HepG2 (cell line): ENCODE data around the gene DUSP16. TPM values are rescaled to one million over a fixed set of nuclear protein-coding genes. Genes with fewer than 3 reads are reported as not detected.

ENCODE experiments used
- ADNP ChIP-seq: sonication (generic); formaldehyde crosslinking; IDR thresholded peaks from 2 replicates; pipeline ENCODE4 v1.4.0; 2020; ENCODE audit warnings: missing genetic modification reagents
- BORCS8-MEF2B ChIP-seq: sonication (generic); formaldehyde crosslinking; IDR thresholded peaks from 2 replicates; pipeline ENCODE4 v1.8.0; 2022; ENCODE audit warnings: mild to moderate bottlenecking, missing genetic modification reagents
- DR1 ChIP-seq: sonication (generic); formaldehyde crosslinking; IDR thresholded peaks from 2 replicates; pipeline ENCODE4 v1.8.0; 2021; ENCODE audit warnings: mild to moderate bottlenecking, missing genetic modification reagents, inconsistent platforms
- GATAD2A ChIP-seq: IDR thresholded peaks from 2 replicates; pipeline ENCODE4 v1.6.1; 2016
- HIVEP1 ChIP-seq: sonication (generic); formaldehyde crosslinking; IDR thresholded peaks from 2 replicates; pipeline ENCODE4 v1.4.0; 2020; ENCODE audit warnings: mild to moderate bottlenecking, missing genetic modification reagents
- HNF4A ChIP-seq: sonication (generic); formaldehyde crosslinking; IDR thresholded peaks from 2 replicates; pipeline ENCODE4 v1.4.0; 2020; ENCODE audit warnings: missing genetic modification reagents
- MAFK ChIP-seq, 2 experiments: IDR thresholded peaks in 1 of 2; conservative IDR thresholded peaks in 1 of 2; 2 replicates each; pipeline ENCODE4 v1.6.1; 2011; ENCODE audit warnings: improper control_type of control experiment in 2 of 2, low read length in 2 of 2
- SIN3B ChIP-seq: fragments of 150-350 bp; IDR thresholded peaks from 2 replicates; pipeline ENCODE4 v1.6.1; 2014; ENCODE audit warnings: low read length
- TFE3 ChIP-seq: IDR thresholded peaks from 2 replicates; pipeline ENCODE4 v1.6.1; 2016
- U2AF2 ChIP-seq: fragments of 200-400 bp; formaldehyde crosslinking; IDR thresholded peaks from 2 replicates; pipeline ENCODE4 v1.6.1; 2017; ENCODE audit warnings: low read depth, mild to moderate bottlenecking, low read length
- ZBTB34 ChIP-seq: sonication (generic); formaldehyde crosslinking; IDR thresholded peaks from 2 replicates; pipeline ENCODE4 v1.8.0; 2022; ENCODE audit warnings: mild to moderate bottlenecking, missing genetic modification reagents
- ZNF362 ChIP-seq: sonication (generic); formaldehyde crosslinking; IDR thresholded peaks from 2 replicates; pipeline ENCODE4 v1.4.0; 2020; ENCODE audit warnings: missing genetic modification reagents, mild to moderate bottlenecking, borderline replicate concordance
- ZNF672 ChIP-seq: sonication (generic); formaldehyde crosslinking; IDR thresholded peaks from 2 replicates; pipeline ENCODE4 v1.8.1; 2022; ENCODE audit warnings: missing genetic modification reagents
- ZNF678 ChIP-seq: sonication (generic); formaldehyde crosslinking; IDR thresholded peaks from 2 replicates; pipeline ENCODE4 v1.4.0; 2020; ENCODE audit warnings: mild to moderate bottlenecking, missing genetic modification reagents
- ZNF784 ChIP-seq: sonication (generic); formaldehyde crosslinking; IDR thresholded peaks from 2 replicates; pipeline ENCODE4 v1.5.1; 2020; ENCODE audit warnings: missing genetic modification reagents, mild to moderate bottlenecking, borderline replicate concordance
- ZSCAN21 ChIP-seq: sonication (generic); formaldehyde crosslinking; IDR thresholded peaks from 2 replicates; pipeline ENCODE4 v1.8.0; 2022; ENCODE audit warnings: mild to moderate bottlenecking, missing genetic modification reagents, moderate library complexity, borderline replicate concordance
- polyA plus RNA-seq, 8 experiments: library from polyadenylated mRNA; depleted of rRNA in 3 of 8; stranded (reverse) in 7 of 8; unstranded in 1 of 8; fragments of >200 nt; fragmentation: Illumina TruSeq in 4 of 8; extraction: Trizol in 4 of 8; gene quantifications; 2 replicates each; pipeline versions ENCODE4 v1.2.1 to v1.2.3, GENCODE V29; 2011 to 2016; ENCODE audit warnings: low read depth in 4 of 8, missing spikeins in 1 of 8, mixed read lengths in 1 of 8; ENCODE audit not compliant: insufficient read depth in 1 of 8
- total RNA-seq, 5 experiments: library from RNA; depleted of rRNA; stranded (reverse); fragments of >200 nt; fragmentation: Illumina TruSeq; extraction: Trizol; gene quantifications; 2 replicates each; pipeline ENCODE4 v1.2.3, GENCODE V29; 2016; ENCODE audit warnings: low read depth in 1 of 5
- TF ChIP-seq, protein P1 (sequence below): sonication (generic); formaldehyde crosslinking; IDR thresholded peaks from 2 replicates; pipeline ENCODE4 v1.9.0; 2021; ENCODE audit warnings: missing genetic modification reagents, mild to moderate bottlenecking, borderline replicate concordance
- TF ChIP-seq, protein P2 (sequence below): sonication (generic); formaldehyde crosslinking; IDR thresholded peaks from 2 replicates; pipeline ENCODE4 v1.8.0; 2022; ENCODE audit warnings: low read depth, missing genetic modification reagents
- TF ChIP-seq, protein P3 (sequence below): sonication (generic); formaldehyde crosslinking; IDR thresholded peaks from 2 replicates; pipeline ENCODE4 v1.8.1; 2023; ENCODE audit warnings: missing genetic modification reagents, mild to moderate bottlenecking, borderline replicate concordance
- TF ChIP-seq, protein P4 (sequence below): sonication (generic); formaldehyde crosslinking; IDR thresholded peaks from 2 replicates; pipeline ENCODE4 v1.4.0; 2020; ENCODE audit warnings: mild to moderate bottlenecking, low read depth, missing genetic modification reagents

Gene DUSP16
- total and polyA plus RNA-seq, 2 of the 13 experiments (the other 11 are each of a cell fraction or from before 2014, with no cell fraction given): 45.7 to 46.6 TPM

- TF ChIP-seq ZSCAN21 (CRISPR knock-in tag) (0 out of 2 replicates have a peak, but pooled peaks have one; percentile 13), TFE3 (CRISPR knock-in tag) (no peak), ZNF784 (CRISPR knock-in tag) (no peak), MAFK (conservative IDR thresholded peaks at IDR 0.05 in 1 of 2, IDR thresholded peaks at IDR 0.05 in 1 of 2; ENCODE audit: low read length in 2 of 2) (no peak), DR1 (no peak), HIVEP1 (CRISPR knock-in tag) (no peak), ADNP (no peak), HNF4A (peak; percentile 41; the same call in 1 of the 2 replicates), BORCS8-MEF2B (no peak), U2AF2 (no peak), GATAD2A (peak; percentile 72; the same call in 1 of the 2 replicates), ZNF672 (CRISPR knock-in tag) (no peak), ZNF362 (peak; percentile 81; the same call in 1 of the 2 replicates), ZBTB34 (no peak), SIN3B (no peak), ZNF678 (CRISPR knock-in tag) (no peak)
- TF ChIP-seq, protein P1, sequence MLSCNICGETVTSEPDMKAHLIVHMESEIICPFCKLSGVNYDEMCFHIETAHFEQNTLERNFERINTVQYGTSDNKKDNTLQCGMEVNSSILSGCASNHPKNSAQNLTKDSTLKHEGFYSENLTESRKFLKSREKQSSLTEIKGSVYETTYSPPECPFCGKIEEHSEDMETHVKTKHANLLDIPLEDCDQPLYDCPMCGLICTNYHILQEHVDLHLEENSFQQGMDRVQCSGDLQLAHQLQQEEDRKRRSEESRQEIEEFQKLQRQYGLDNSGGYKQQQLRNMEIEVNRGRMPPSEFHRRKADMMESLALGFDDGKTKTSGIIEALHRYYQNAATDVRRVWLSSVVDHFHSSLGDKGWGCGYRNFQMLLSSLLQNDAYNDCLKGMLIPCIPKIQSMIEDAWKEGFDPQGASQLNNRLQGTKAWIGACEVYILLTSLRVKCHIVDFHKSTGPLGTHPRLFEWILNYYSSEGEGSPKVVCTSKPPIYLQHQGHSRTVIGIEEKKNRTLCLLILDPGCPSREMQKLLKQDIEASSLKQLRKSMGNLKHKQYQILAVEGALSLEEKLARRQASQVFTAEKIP (CRISPR knock-in tag): no peak
- TF ChIP-seq, protein P2, sequence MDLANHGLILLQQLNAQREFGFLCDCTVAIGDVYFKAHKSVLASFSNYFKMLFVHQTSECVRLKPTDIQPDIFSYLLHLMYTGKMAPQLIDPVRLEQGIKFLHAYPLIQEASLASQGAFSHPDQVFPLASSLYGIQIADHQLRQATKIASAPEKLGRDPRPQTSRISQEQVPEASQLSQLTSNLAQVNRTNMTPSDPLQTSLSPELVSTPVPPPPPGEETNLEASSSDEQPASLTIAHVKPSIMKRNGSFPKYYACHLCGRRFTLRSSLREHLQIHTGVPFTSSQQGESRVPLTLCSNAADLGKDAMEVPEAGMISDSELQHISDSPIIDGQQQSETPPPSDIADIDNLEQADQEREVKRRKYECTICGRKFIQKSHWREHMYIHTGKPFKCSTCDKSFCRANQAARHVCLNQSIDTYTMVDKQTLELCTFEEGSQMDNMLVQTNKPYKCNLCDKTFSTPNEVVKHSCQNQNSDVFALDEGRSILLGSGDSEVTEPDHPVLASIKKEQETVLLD (CRISPR knock-in tag): no peak
- TF ChIP-seq, protein P3, sequence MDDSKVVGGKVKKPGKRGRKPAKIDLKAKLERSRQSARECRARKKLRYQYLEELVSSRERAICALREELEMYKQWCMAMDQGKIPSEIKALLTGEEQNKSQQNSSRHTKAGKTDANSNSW (CRISPR knock-in tag): no peak
- TF ChIP-seq, protein P4, sequence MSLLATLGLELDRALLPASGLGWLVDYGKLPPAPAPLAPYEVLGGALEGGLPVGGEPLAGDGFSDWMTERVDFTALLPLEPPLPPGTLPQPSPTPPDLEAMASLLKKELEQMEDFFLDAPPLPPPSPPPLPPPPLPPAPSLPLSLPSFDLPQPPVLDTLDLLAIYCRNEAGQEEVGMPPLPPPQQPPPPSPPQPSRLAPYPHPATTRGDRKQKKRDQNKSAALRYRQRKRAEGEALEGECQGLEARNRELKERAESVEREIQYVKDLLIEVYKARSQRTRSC (CRISPR knock-in tag): no peak
These were observed 1.9 kb downstream of the DUSP16 start (continued) for GRCh38 chr12:12560587-12561370.
